H54 (cell line): ENCODE results near the gene UBR4.
"Not testable (repeated sequence)": the region's sequence is repeated elsewhere in the genome, so short reads cannot be mapped to it uniquely, and the experiment has no call there.

ENCODE experiments used
- DNase-seq: peaks from one replicate; pipeline ENCODE4 v3.0.0; 2011; ENCODE audit warnings: low spot score, mixed read lengths; ENCODE audit not compliant: insufficient read length
- FAIRE-seq: peaks from 3 replicates; lab custom pipeline; 2011; peaks lifted over from hg19 to GRCh38; lab: Jason Lieb, UNC
- POLR2A ChIP-seq: IDR thresholded peaks from 2 replicates; pipeline ENCODE4 v1.6.1; 2011; ENCODE audit warnings: low read depth, mild to moderate bottlenecking, low read length

The UBR4 gene

DNA sequence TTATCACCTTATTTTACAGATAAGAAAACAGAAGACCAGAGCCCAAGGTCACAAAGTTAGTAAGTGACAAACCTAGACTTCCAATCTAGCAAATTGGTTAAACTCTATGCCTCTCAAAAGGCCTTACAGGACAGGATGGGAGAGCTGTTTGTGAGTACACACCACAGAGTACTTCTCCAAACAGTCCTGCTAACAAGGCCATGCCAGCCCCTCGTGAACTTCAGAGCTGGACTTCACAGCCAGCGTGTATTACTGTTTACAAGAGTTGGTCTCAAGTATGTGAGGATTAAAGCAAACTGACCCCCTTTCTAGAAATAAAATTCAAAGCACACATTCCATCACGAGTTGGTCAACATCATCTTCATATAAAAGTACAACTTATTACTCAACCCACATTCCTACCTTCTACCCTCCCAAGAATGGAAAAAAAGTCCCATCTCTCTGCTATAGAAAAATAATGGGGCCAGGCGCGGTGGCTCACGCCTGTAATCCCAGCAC is 19.8 kb upstream of the UBR4 start:
- no peak for FAIRE-seq
- TF ChIP-seq POLR2A, result no peak

DNA sequence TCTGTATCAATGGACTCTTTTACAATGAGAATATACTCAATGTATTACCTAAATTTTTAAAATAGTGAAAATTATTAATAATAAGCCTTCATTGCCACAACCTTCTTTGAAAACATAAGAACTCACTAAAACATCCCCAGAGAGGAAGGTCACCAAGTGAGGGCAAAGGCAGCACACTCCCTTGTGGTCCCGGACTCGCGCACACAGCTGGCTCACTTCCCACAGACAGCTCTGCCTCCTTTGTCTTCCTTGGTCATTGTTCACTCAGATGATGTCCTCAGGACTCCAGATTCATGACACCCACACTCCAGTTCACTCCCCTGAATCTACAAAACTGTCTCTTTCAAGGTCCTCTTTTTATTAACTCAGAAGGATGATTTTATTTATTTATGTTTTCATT is 19.2 kb upstream of the UBR4 start:
- FAIRE-seq (no peak), DNase-seq (no peak)
- TF ChIP-seq POLR2A, result no peak

More for the DNA sequence above, 19.8 kb upstream of the UBR4 start:
- DNase-seq, result no peak

- DNase-seq, result peak; percentile 30
- no peak for TF ChIP-seq POLR2A
- peak; percentile 20 for FAIRE-seq
Observed at GRCh38 chr1:19222979-19223824, 13.1 kb upstream of the UBR4 start.

GRCh38 chr1:19222573-19222972 is 12.5 kb upstream of the UBR4 start:
- TF ChIP-seq POLR2A, result no peak
- no peak for DNase-seq
- FAIRE-seq, result no peak

GRCh38 chr1:19220991-19221390 is 10.9 kb upstream of the UBR4 start:
- no peak for TF ChIP-seq POLR2A
- DNase-seq (no peak), FAIRE-seq (no peak)

DNA sequence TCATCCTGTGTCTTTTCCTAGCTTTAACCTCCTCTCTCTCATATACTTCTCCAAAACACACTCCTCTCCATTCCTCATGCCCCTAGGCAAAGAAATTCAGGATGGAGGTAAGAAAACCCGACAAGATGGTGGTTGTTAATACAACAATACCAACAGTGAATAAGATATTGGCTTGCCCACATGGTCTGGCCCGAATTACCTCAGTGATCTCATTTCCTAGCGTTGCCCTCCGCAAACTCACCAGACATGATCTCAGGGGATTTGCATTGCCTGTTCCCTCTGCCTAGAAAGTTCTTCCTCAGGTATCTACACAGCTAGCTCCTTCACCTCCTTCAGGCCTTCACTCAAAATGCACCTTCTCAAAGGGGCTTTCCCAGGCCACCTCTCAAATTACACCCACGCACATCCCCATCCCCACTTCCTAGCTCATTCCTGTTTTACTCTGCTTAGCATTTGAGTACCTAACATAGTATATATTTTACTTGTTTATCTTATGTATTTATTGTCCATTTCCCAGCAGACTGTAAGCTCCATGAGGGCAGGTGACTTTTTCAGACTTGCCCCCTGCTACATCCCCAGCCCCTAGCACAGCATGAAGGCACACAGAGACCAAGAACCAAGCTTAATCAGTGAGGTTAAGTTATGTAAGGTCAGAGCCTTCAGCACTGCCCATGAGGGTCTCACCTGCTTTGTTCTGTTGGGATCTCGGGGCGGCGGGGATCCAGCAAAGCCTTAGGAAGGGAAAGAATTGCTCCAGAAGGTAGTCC is 10.2 kb upstream of the UBR4 start:
- no peak for DNase-seq
- TF ChIP-seq POLR2A, result no peak
- FAIRE-seq, result no peak

GRCh38 chr1:19219451-19219850 is 9.4 kb upstream of the UBR4 start:
- no peak for DNase-seq
- TF ChIP-seq POLR2A, result no peak
- no peak for FAIRE-seq

- not testable (repeated sequence) for DNase-seq, FAIRE-seq
Observed at GRCh38 chr1:19216585-19216984, 6.5 kb upstream of the UBR4 start.

- DNase-seq, result no peak
- TF ChIP-seq POLR2A, result no peak
- no peak for FAIRE-seq
Observed at GRCh38 chr1:19213580-19213979, 3.5 kb upstream of the UBR4 start.

- FAIRE-seq, result no peak
Observed at GRCh38 chr1:19212167-19212566, 2.1 kb upstream of the UBR4 start.

GRCh38 chr1:19210772-19211549 is 895 bp upstream of the UBR4 start:
- peak; percentile 20 for FAIRE-seq
- DNase-seq, result no peak
- no peak for TF ChIP-seq POLR2A

More at GRCh38 chr1:19212167-19212566, 2.1 kb upstream of the UBR4 start:
- no peak for TF ChIP-seq POLR2A
- no peak for DNase-seq

GRCh38 chr1:19209439-19209989 is 552 bp downstream of the UBR4 start:
- FAIRE-seq (no peak), DNase-seq (no peak)
- TF ChIP-seq POLR2A, result no peak

GRCh38 chr1:19208710-19209438 is 1.2 kb downstream of the UBR4 start:
- FAIRE-seq (peak; percentile 41), DNase-seq (no peak)
- no peak for TF ChIP-seq POLR2A
